ENCODE data around the gene ELMO1.

ELMO1 gene

GRCh38 chr7:37363536-37364491, 84.8 kb downstream of the ELMO1 start:
- DNase-seq = no peak

DNA sequence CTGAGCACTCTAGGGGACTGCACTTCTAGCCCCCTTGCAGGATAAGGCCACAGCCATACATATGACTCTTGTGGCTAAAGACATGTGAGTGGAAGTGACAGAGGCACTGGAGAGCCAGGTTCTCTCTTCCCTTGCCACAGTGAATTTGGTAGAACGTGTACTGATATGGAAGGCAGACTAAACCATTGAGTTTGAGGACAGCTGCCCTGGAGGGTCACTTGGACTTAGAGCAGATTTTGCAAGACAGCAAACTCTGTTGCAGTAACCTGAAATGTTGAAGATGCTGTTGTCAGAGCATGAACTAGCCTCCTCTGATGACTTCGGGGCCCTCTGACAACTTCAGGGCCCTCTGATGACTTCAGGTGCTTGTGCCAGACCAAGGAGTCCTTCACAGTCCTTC, 85.9 kb downstream of the ELMO1 start:
- no peak for DNase-seq

DNA sequence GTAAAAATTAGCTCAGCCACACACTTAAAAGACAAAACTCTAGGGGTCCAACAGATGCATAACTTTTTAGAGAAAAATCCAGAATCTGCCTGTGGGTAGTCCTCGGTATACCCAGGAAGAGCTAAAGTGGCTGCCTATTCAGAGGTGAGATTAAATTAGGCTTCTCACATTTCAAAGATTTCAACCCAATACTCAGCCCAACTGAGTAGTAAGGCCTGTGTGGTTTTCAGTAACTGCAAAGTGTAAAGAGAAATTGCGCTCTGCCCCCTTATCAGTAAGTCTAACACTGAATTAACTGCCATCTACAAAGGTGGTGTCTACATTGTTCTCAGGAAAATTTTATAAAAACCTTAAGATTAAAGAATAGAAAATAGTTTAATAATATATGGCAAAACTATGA, 88.2 kb downstream of the ELMO1 start:
- DNase-seq = no peak

- no peak for DNase-seq
These were observed 88.8 kb downstream of the ELMO1 start for GRCh38 chr7:37359662-37360444.

DNA sequence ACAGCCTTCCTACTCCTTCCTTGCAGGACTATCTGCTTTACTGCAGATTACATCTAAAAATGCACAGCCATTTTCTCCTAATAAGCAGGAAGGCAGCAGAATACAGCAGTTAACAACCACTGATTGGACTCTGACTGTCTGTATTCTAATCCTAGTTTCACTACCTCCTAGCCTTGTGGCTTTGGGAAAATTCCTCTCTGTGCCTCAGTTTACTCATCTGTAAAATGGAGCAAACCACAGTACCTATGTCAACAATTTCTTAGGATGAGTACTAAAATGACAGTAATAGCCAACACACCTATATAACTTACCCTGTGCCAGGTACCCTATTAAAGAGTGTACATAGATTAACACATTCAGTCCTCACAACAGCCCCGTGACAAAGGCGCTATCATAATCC, 89.5 kb downstream of the ELMO1 start:
- DNase-seq = no peak

GRCh38 chr7:37357637-37357996, 91.0 kb downstream of the ELMO1 start:
- DNase-seq = no peak

DNA sequence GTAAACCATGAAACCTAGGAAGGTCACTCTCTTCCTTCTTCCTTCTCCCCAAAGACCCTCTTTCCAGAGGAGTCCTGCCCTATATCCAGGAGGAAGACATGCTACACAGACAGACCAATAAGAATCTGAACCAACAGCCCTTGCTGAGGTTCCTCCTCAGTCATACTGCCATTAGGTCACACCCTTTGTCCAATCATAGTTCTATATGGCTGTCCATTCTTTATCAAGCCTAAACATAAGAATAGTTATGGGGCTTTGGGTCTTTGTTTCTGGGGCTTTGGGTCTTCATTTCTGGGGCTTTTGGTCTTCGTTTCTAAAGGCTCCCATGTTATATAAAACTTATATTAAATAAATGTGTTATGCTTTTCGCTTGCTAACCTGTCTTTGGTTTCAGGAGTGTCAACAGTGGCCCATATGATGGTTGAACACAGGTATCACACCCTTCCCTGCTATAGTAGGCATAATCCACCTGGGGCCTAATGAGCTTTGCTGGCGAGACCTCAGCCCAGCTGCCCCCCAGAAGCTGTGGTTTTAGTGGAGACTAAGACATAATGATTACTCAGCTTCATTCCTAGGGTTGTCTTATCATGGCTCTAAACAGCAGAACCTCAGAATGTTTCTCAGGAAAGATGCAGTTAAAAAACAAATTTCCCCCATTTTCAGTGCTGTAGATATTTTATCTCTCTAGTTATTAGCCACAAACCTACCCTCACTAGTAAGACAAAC, 91.6 kb downstream of the ELMO1 start:
- DNase-seq = no peak

GRCh38 chr7:37354656-37355131, 94.0 kb downstream of the ELMO1 start:
- no peak for DNase-seq

DNA sequence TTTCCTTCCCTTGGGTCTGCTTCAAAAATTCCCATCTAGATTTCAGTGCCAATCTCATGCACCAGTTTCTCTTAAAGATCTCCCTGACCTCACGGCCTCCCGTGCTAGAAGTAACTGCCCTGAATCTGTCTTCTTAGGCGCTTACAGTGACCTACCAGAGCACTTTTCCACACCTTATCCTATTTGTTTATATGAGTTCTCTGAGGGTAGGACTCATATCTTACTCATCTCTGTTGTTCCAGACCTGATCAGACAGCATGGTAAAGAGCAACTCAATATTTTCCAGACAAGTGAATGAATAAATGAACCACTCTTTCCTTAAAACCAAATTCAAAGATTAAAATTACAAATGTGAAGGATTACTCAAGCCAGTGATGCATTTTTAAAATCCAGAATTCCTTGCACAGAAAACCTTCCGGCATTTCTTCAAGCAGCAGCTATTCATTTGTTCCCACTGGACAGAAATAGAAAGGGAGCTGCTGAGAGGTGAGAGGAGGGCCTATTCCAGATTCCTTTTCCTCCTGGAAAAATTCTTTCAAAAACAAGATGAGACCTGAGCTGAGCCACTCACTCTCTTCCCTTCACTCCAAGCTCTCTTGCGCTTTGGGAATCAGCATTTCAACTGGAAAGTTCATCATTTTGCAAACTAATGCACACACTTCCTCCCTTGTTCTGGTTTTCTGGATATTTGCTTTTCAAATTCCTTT, 94.6 kb downstream of the ELMO1 start:
- no peak for DNase-seq

- no peak for DNase-seq
These were observed 95.4 kb downstream of the ELMO1 start for GRCh38 chr7:37352974-37353948.

DNA sequence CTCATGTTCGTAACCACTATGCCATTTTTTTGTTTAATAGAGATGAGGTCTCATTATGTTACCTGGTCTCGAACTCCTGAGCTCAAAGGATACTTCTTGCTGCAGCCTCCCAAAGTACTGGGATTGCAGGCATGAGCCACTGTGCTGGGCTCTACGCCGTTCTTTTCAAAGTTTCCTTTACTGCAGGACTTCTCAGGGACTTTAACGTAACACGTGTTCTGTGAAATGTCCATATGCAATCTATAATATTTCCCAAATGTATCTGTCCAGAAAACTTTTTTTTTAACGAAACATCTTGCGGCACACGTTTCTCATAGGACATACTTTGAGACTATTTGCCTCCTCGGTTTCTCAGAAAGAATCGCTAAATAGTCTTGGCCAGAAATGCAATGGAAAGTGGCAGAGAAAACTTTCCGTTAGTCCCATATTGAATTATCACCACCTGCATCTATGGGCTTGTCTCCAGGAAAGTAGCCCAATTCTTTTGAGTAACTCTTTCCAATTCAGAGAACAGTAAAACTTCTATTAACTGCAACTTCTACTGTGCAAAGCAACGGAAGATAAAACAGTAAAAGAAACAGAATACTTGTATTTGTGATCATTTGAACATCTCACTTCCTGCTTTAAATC, 96.3 kb downstream of the ELMO1 start:
- DNase-seq = no peak

- no peak for DNase-seq
These were observed 96.9 kb downstream of the ELMO1 start for GRCh38 chr7:37351716-37352115.

DNA sequence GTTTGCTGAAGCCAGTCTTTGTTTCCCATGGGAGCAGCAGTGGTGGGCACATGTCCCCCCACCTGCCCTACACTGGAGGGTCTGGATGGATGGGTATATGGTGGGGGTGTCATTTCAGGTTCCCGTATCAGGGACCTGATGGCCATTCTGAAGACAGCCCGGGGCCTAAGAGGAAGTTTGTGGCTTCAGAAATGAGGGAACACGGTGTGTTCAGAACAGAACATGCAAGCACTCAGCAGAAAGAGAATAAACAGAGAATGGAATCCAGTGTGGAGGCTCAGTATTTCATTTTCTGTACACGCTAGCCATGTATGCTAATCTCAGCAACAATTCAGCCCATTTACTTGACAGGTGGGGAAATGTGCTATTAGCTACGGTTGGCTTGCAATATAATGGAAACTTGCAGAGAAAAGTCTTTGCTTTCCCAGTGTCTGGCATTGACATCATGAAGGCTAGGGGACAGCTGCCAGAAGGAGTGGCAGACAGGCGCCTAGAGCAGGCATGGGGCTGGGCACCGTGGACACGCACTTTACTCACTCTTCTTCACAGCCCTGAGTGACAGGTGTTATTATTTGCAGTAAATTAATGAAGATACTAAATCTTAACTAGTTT, 98.6 kb downstream of the ELMO1 start:
- no peak for DNase-seq

GRCh38 chr7:37348982-37349381, 99.7 kb downstream of the ELMO1 start:
- no peak for DNase-seq

GRCh38 chr7:37346761-37347160, 101.9 kb downstream of the ELMO1 start:
- DNase-seq = no peak

GRCh38 chr7:37344886-37345579, 103.6 kb downstream of the ELMO1 start:
- peak; percentile 44 for DNase-seq

- DNase-seq = no peak
These were observed 105.8 kb downstream of the ELMO1 start for GRCh38 chr7:37342688-37343471.

GRCh38 chr7:37342176-37342687, 106.4 kb downstream of the ELMO1 start:
- no peak for DNase-seq

Data from NCI-H2081 treated with DMSO at 0.1 percent for 48 hours (cell line).